Panc1 (cell line): ENCODE results near the gene TLE5. TPM values are rescaled to one million over a fixed set of nuclear protein-coding genes. Genes with fewer than 3 reads are reported as not detected.

Source experiments
- ATAC-seq: fragments of 200-7000 bp; cut with Tn5 transposase; 2 replicates; pipeline ENCODE4 v1.9.1; 2020; ENCODE audit warnings: mild to moderate bottlenecking, moderate library complexity
- BruUV-seq: library from RNA; stranded (reverse); fragments of 400-500 nt; replicated peaks from 2 replicates; lab custom pipeline; 2021; lab: Mats Ljungman, UMichigan
- CTCF ChIA-PET: fragments of 300-600 bp; sonication (Branson Sonifier 250); formaldehyde crosslinking; loops from one replicate; lab custom pipeline; 2022; ENCODE audit warnings: antibody characterized with exemption; lab: Charles Lee
- POLR2A ChIA-PET: fragments of 300-600 bp; sonication (Branson Sonifier 250); formaldehyde crosslinking; loops from one replicate; lab custom pipeline; 2022; ENCODE audit warnings: antibody characterized with exemption; lab: Charles Lee
- DNase-seq: peaks from one replicate; pipeline ENCODE4 v3.0.0-alpha.2; 2010; ENCODE audit warnings: low read depth, low spot score
- H3K27ac ChIP-seq: 2 replicates; pipeline ENCODE4 v1.5.1; 2011; ENCODE audit warnings: mild to moderate bottlenecking, low read length, inconsistent platforms
- H3K27me3 ChIP-seq: fragments of 200-500 bp; sonication (Bioruptor generic); 2 replicates; pipeline ENCODE4 v1.6.0; 2014; ENCODE audit warnings: low read length, inconsistent platforms; ENCODE audit not compliant: control insufficient read depth, insufficient read depth
- H3K36me3 ChIP-seq: fragments of 200-500 bp; sonication (Bioruptor generic); 2 replicates; pipeline ENCODE4 v1.5.1; 2014; ENCODE audit warnings: inconsistent platforms, mild to moderate bottlenecking, low read length, moderate library complexity; ENCODE audit not compliant: control insufficient read depth, insufficient read depth
- H3K4me1 ChIP-seq: 2 replicates; pipeline ENCODE4 v1.5.1; 2011; ENCODE audit warnings: inconsistent platforms, mild to moderate bottlenecking, low read length, moderate library complexity; ENCODE audit not compliant: control insufficient read depth, insufficient read depth
- H3K4me3 ChIP-seq, 2 experiments: 2 replicates each; pipeline ENCODE4 v1.5.1; 2011 to 2012; ENCODE audit warnings: low read depth in 2 of 2, low read length in 2 of 2, mild to moderate bottlenecking in 2 of 2, inconsistent platforms in 1 of 2, moderate library complexity in 1 of 2
- H3K9me3 ChIP-seq: fragments of 200-500 bp; sonication (Bioruptor generic); 2 replicates; pipeline ENCODE4 v1.5.1; 2014; ENCODE audit warnings: low read depth, mild to moderate bottlenecking, inconsistent platforms, low read length, moderate library complexity; ENCODE audit not compliant: control insufficient read depth, insufficient read depth
- POLR2AphosphoS5 ChIP-seq: IDR thresholded peaks from 2 replicates; pipeline ENCODE4 v1.6.1; 2012; ENCODE audit warnings: mild to moderate bottlenecking, low read depth, low read length, moderate library complexity
- REST ChIP-seq, 2 experiments: IDR thresholded peaks; 2 replicates each; pipeline ENCODE4 v1.6.1; 2011 to 2012; ENCODE audit warnings: low read depth in 2 of 2, control low read depth in 1 of 2, low read length in 1 of 2, mild to moderate bottlenecking in 1 of 2, moderate library complexity in 1 of 2; ENCODE audit not compliant: insufficient read depth in 1 of 2
- SIN3A ChIP-seq: IDR thresholded peaks from 2 replicates; pipeline ENCODE4 v1.6.1; 2012; ENCODE audit warnings: low read depth, mild to moderate bottlenecking, low read length, moderate library complexity, borderline replicate concordance; ENCODE audit not compliant: insufficient read depth
- TCF7L2 ChIP-seq: IDR thresholded peaks from 2 replicates; pipeline ENCODE4 v1.6.1; 2011; ENCODE audit warnings: mild to moderate bottlenecking, low read depth, low read length, inconsistent platforms
- in situ Hi-C: cut with HindIII; loops from 2 replicates; pipeline ENCODE4 v1.10.0; 2016; ENCODE audit warnings: low sequenced_read_pairs, low pct_unique_long_range_greater_than_20kb
- intact Hi-C: fragments of 100-400 bp; cut with micrococcal nuclease; formaldehyde crosslinking; loops from one replicate; pipeline ENCODE4 v1.10.0; 2022; ENCODE audit not compliant: unreplicated experiment
- total RNA-seq: library from RNA; stranded (reverse); gene quantifications from one replicate; pipeline ENCODE4 v1.2.1, GENCODE V29; 2021; ENCODE audit not compliant: unreplicated experiment
- TF ChIP-seq, protein P1 (sequence below): fragments of 450-650 bp; IDR thresholded peaks from 2 replicates; pipeline ENCODE4 v1.5.1; 2017; ENCODE audit warnings: mild to moderate bottlenecking

TLE5 gene
- total RNA-seq, 1 experiment from 2014 or later: 287 TPM

DNA sequence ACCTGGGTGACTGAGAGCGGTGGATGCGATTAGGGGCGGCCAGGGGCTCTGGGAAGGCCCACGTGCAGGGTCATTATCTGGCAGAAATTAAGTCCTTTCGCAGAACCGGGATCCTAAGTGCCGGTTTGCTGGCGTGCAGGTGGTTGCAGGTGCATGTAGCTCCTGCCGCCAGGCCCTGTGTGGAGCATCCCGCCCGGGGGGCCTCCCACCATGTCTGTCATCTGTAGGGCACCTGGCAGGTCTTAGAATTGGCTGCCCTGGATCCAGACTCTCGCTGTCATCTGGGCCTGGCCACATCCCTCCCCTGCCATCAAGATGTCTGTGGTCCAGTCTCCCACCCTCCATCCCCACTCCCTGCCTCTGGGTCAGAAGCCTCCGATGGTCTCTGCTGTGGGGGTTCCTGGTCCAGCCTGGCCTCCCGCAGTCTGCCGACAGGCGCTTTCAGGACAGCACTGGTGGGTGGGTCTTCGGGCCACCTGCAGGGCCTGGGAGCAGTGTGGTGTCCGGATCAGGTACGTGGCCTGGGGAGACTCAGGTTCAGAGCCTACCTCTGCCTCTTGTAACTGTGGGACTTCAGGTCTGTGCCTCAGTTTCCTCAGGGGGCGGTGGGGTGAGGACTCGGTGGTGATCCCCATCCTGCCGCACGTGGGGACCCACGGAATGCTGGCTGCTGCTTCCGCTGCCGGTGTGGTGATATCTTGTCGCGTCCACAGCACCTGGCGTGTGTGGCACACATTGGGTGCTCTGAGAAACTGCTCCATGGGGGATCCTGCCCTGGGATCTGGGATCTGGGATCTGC lies 37.3 kb upstream of the TLE5 start:
- intact Hi-C loops: no loop called here
- Histone ChIP-seq H3K4me1 (peaks cover 22% of the 10 kb centered on the region), H3K9me3 (no peaks in the 10 kb centered on the region), H3K4me3 (no peak overlapping the region), H3K36me3 (no peaks in the 10 kb centered on the region), H3K27ac (no peak overlapping the region), H3K27me3 (no peaks in the 10 kb centered on the region)
- TF ChIP-seq REST (IDR thresholded peaks at IDR 0.05; ENCODE audit: insufficient read depth in 1 of 2, low read depth in 2 of 2, low read length in 1 of 2) (no peak), SIN3A (no peak), TCF7L2 (no peak), POLR2AphosphoS5 (no peak)
- TF ChIP-seq, protein P1, sequence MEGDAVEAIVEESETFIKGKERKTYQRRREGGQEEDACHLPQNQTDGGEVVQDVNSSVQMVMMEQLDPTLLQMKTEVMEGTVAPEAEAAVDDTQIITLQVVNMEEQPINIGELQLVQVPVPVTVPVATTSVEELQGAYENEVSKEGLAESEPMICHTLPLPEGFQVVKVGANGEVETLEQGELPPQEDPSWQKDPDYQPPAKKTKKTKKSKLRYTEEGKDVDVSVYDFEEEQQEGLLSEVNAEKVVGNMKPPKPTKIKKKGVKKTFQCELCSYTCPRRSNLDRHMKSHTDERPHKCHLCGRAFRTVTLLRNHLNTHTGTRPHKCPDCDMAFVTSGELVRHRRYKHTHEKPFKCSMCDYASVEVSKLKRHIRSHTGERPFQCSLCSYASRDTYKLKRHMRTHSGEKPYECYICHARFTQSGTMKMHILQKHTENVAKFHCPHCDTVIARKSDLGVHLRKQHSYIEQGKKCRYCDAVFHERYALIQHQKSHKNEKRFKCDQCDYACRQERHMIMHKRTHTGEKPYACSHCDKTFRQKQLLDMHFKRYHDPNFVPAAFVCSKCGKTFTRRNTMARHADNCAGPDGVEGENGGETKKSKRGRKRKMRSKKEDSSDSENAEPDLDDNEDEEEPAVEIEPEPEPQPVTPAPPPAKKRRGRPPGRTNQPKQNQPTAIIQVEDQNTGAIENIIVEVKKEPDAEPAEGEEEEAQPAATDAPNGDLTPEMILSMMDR: no peak
- ChIA-PET CTCF (no interaction called here), POLR2A (no interaction called here)
- ATAC-seq (no peak), DNase-seq (no peak)
- in situ Hi-C loops: no loop called here
- no TSS peak for BruUV-seq

GRCh38 chr19:3098515-3099346 lies 36.4 kb upstream of the TLE5 start:
- no TSS peak for BruUV-seq
- TF ChIP-seq SIN3A (no peak), REST (IDR thresholded peaks at IDR 0.05; ENCODE audit: insufficient read depth in 1 of 2, low read depth in 2 of 2, low read length in 1 of 2) (no peak), TCF7L2 (no peak), POLR2AphosphoS5 (no peak)
- TF ChIP-seq, protein P1: no peak
- ChIA-PET CTCF (interaction anchor here (0.6 kb wide), 1 partner anchor 1214 kb away, joined by 6 read pairs; the partner anchor contains the start of gene ABHD17A), POLR2A (no interaction called here)
- in situ Hi-C loops (no loop called here), intact Hi-C loops (no loop called here)
- no peak for ATAC-seq
- DNase-seq: no peak
- Histone ChIP-seq H3K4me1 (peaks cover 22% of the 10 kb centered on the region), H3K4me3 (peak overlapping the region; percentile 70 to 82), H3K27ac (peak overlapping the region; percentile 79), H3K36me3 (no peaks in the 10 kb centered on the region), H3K27me3 (no peaks in the 10 kb centered on the region), H3K9me3 (no peaks in the 10 kb centered on the region)
